ENCODE results near the gene UIMC1. TPM values are rescaled to one million over a fixed set of nuclear protein-coding genes. Genes with fewer than 3 reads are reported as not detected.

The UIMC1 gene
- total RNA-seq, 1 experiment from 2014 or later = 38.4 TPM

DNA sequence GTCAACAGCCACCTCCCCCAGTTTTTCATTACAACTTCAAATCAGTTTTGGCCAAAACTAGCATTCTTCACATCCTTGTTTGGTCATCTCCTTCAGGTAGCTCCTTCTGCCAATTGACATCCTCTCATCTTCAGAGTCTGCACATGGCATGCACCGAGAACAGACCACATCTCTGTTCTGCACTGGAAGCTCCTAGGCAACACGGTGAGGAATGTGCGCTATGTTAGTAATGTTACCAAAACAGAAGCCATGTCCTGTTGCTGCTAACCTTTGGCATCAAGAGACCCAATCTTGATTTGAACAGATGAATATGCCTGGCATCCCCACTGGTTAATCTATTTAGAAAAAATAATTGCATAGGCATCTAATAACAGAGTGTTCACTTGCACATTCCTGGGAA is 102.3 kb downstream of the UIMC1 start:
- CTCF ChIA-PET = no interaction called here
- TF ChIP-seq POLR2A (IDR thresholded peaks at IDR 0.05; ENCODE audit: borderline replicate concordance, extremely low read depth, insufficient read depth, insufficient read length) (no peak), SRF (IDR thresholded peaks at IDR 0.05; ENCODE audit: low read depth) (no peak), SIN3A (IDR thresholded peaks at IDR 0.05; ENCODE audit: low read depth) (no peak), RAD21 (IDR thresholded peaks at IDR 0.05; ENCODE audit: low read depth) (no peak), SP1 (IDR thresholded peaks at IDR 0.05; ENCODE audit: low read depth) (no peak), EZH2 (IDR thresholded peaks at IDR 0.05) (no peak), POLR2AphosphoS5 (IDR thresholded peaks at IDR 0.05; ENCODE audit: low read depth, low read length) (no peak), ELF1 (IDR thresholded peaks at IDR 0.05; ENCODE audit: borderline replicate concordance, low read depth) (no peak), FOSL1 (IDR thresholded peaks at IDR 0.05; ENCODE audit: low read depth) (no peak), YY1 (IDR thresholded peaks at IDR 0.05; ENCODE audit: extremely low read depth, insufficient replicate concordance, low read depth, low read length) (no peak), CBX3 (IDR thresholded peaks at IDR 0.05; ENCODE audit: low read depth) (no peak), CEBPB (IDR thresholded peaks at IDR 0.05; ENCODE audit: low read depth) (no peak)
- TF ChIP-seq, protein P1, sequence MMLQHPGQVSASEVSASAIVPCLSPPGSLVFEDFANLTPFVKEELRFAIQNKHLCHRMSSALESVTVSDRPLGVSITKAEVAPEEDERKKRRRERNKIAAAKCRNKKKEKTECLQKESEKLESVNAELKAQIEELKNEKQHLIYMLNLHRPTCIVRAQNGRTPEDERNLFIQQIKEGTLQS (IDR thresholded peaks at IDR 0.05) = no peak
- DNase-seq (ENCODE audit: low read depth, low spot score) (no peak), ATAC-seq (no peak)
- Histone ChIP-seq H3K4me1 (ENCODE audit: control insufficient read depth in 1 of 2, insufficient read depth in 2 of 2, low read length in 2 of 2) (no peaks in the 10 kb centered on the region), H2AFZ (ENCODE audit: low read depth, low read length, poor library complexity, severe bottlenecking) (no peak overlapping the region), H3K9ac (ENCODE audit: low read length) (no peak overlapping the region), H3K9me2 (ENCODE audit: insufficient read depth) (no peaks in the 10 kb centered on the region), H4K20me1 (ENCODE audit: insufficient read depth) (no peaks in the 10 kb centered on the region), H3K4me2 (ENCODE audit: low read length) (no peak overlapping the region), H3K27me3 (ENCODE audit: insufficient read depth, low read length) (no peaks in the 10 kb centered on the region), H3K4me3 (replicated peaks in 1 of 2; ENCODE audit: low read depth in 1 of 2, low read length in 2 of 2) (no peak overlapping the region), H3K27ac (ENCODE audit: low read depth, low read length) (no peak overlapping the region), H3K36me3 (ENCODE audit: control insufficient read depth in 1 of 2, insufficient read depth in 2 of 2, low read length in 2 of 2) (peaks cover 25 to 59% of the 10 kb centered on the region in 2 experiments), H3K79me2 (ENCODE audit: insufficient read depth, low read length) (no peaks in the 10 kb centered on the region), H3K9me3 (ENCODE audit: control insufficient read depth in 1 of 2, insufficient read depth in 1 of 2, low read depth in 1 of 2, low read length in 2 of 2) (no peaks in the 10 kb centered on the region)
- RAD21 ChIA-PET (ENCODE audit: low non-redundant PET in 1 of 2, low total read pairs in 2 of 2, uncharacterized antibody in 2 of 2, unreplicated experiment in 2 of 2) = no interaction called here
- BruUV-seq (replicated peaks) = no TSS peak
- POLR2A ChIA-PET = no interaction called here
- intact Hi-C loops (cut with micrococcal nuclease) = no loop called here

All from HCT116 (cell line).